ENCODE data around the gene SLC49A4. TPM values are rescaled to one million over a fixed set of nuclear protein-coding genes. Genes with fewer than 3 reads are reported as not detected.
A peak's percentile ranks its signal among the peaks of the same experiment; 100 is the strongest.

The SLC49A4 gene
- total RNA-seq, 1 donor from 2014 or later: 2.0 TPM

DNA sequence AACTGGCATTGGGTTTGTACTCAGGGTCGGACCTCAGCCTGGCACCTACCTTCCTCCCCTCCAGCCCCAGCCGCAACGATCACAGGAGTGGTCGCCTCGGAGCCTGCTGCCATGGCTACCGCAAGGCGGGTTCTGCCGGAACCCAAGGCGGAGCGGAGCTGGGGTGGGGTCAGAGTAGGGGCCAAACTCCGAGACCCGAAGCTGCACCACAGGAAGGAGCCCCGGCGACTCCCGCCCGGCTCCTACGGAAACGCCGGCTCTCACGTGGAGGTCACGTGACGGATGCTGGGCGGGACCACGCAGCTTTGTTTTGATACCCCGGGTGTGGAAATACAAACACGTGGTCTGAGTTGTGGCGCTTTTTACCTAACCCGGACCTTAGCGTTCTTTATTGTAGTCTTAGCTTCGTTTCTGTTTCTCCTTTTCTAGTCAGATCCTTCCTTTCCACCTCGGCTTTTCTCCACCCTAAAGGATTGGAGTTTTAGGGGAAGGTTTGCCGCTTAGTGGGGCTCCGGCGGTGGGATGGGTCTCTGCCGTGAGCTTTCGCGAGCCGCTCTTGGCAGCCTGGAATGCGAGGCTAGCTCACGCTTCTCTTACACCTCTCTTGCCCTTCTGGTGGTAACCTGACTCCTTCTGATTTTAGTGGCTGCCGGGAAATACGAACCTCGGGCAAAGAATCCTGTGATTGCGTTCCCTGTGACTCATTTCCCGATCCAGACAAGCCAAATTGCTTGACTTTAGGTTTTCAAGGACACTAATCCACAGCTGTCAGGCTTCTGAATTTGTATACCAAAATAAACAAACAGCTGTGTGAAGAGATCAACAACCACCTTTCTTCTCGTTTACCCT is 1.1 kb upstream of the SLC49A4 start, which contains the start of gene HSPBAP1:
HSPBAP1 (minus strand) TSS at position 264 of the 849 bp plus-strand sequence; CDS start at position 113, 151 bp downstream.
- peak within 1 kb of the TSS; percentile 77 for H3K27ac Mint-ChIP-seq
- intact Hi-C loops (cut with micrococcal nuclease): loop anchor here (5.0 to 10.0 kb wide), 6 partner anchors 111 to 1249 kb away; partner anchors contain the start of genes DTX3L, FAM162A, HACD2 and MIX23

DNA sequence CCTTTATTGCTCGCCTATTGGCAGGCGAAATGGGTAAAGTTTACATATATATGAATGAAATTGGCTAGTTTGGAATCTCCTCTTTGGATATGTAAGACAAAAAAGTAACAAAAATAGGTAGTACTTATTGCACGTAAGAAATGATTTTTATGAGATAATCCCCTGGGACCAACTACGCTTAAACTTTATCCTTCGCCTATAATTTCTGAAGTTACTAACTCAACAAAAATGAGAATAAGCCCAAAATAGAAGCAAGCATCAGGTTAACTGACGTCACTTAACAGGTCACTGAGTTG is 438 bp upstream of the SLC49A4 start:
- peaks cover 4% of the 10 kb centered on the region for H3K36me3 Mint-ChIP-seq (ENCODE audit: low read depth)
- peak overlapping the region; percentile 88 for H3K4me3 Mint-ChIP-seq (ENCODE audit: low read depth)
- H3K9me3 Mint-ChIP-seq: no peaks in the 10 kb centered on the region

More for the DNA sequence above, 1.1 kb upstream of the SLC49A4 start, which contains the start of gene HSPBAP1:
- Mint-ChIP-seq H3K4me3 (ENCODE audit: low read depth) (peak within 1 kb of the TSS; percentile 88), H3K4me1 (ENCODE audit: low read depth) (peaks cover 32% of the 10 kb centered on the region), H3K36me3 (ENCODE audit: low read depth) (peaks cover 4% of the 10 kb centered on the region), H3K9me3 (no peaks in the 10 kb centered on the region), H3K27me3 (ENCODE audit: low read depth) (peaks cover 3% of the 10 kb centered on the region)
- peak; percentile 87 for DNase-seq (ENCODE audit: low spot score)

DNA sequence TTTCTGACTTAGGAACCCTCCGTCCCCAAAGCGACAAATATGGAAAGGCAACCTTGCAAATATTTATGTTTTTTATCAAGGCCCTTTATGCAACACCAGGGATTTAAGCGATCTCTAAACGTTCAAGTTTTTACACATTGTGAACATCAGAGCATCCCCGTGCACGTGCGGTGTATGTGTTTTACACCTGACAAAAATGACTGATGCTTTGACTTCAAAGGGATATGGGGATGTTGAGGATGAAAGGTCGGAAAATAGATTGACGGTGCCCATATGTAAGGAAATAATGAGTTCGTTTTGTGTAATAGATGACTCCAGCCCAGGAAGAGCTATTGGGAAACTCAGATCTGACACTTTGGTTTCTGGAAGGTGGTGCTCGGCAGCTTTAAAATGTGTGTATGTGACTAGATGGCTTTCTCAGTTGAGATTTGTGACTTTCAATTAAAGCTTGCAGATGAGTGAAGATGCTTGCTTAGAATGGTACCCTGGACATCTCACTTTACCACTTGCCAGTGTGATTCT is 866 bp downstream of the SLC49A4 start:
- Mint-ChIP-seq H3K9me3 (no peaks in the 10 kb centered on the region), H3K36me3 (ENCODE audit: low read depth) (peaks cover 4% of the 10 kb centered on the region), H3K27ac (no peak overlapping the region), H3K4me3 (ENCODE audit: low read depth) (peak overlapping the region; percentile 76), H3K4me1 (ENCODE audit: low read depth) (peaks cover 31% of the 10 kb centered on the region), H3K27me3 (ENCODE audit: low read depth) (peaks cover 3% of the 10 kb centered on the region)
- DNase-seq (ENCODE audit: low spot score): no peak
- intact Hi-C loops (cut with micrococcal nuclease): loop anchor here (10.0 kb wide), 4 partner anchors 231 to 1251 kb away; partner anchors contain the start of genes DTX3L, HACD2, PARP9 and POLQ

More for the DNA sequence above, 438 bp upstream of the SLC49A4 start:
- peaks cover 32% of the 10 kb centered on the region for H3K4me1 Mint-ChIP-seq (ENCODE audit: low read depth)
- intact Hi-C loops (cut with micrococcal nuclease): loop anchor here (5.0 to 10.0 kb wide), 6 partner anchors 112 to 1250 kb away; partner anchors contain the start of genes DTX3L, FAM162A, HACD2 and MIX23
- H3K27ac Mint-ChIP-seq: peak overlapping the region; percentile 56
- H3K27me3 Mint-ChIP-seq (ENCODE audit: low read depth): peaks cover 3% of the 10 kb centered on the region
- no peak for DNase-seq (ENCODE audit: low spot score)

DNA sequence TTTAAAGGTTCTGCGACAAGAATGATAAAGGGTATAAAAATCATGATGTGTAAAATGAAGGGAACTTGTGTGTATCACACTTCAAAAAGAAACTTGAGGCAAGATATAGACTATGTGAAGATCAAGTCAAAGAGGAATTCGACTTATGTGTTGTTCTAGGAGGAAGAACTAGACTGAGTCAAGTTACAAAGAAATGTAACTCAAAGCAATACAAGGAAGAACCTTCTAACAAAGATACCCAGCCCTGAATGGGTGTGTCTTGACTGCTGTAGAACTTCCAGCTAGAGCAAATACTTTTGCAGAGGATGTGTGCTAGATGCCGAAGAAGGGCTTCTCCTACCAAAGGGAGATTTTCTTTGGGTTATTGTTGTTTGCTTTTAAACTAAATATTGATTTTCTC is 2.4 kb downstream of the SLC49A4 start:
- peak overlapping the region; percentile 52 for H3K4me3 Mint-ChIP-seq (ENCODE audit: low read depth)
- no peak overlapping the region for H3K27ac Mint-ChIP-seq

DNA sequence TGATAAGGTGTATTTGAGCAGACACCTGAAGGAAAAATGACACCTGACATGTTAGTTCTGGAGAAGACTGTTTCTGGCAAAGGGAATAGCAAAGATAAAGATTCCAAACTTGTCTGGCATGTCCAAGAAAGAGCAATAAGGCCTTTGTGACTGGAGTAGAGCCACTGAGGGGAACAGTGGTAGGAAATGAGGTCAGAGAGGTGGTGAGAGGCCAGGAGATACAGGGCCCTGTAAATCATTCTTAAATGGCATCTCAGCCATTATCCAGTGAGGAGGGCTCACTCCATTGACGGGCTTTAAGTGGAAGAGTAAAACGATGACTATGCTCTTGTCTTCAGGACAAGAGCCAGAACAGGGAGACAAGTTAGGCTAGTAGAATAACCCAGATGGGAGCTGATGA is 4.5 kb downstream of the SLC49A4 start:
- Mint-ChIP-seq H3K36me3 (ENCODE audit: low read depth) (peaks cover 4% of the 10 kb centered on the region), H3K4me3 (ENCODE audit: low read depth) (no peak overlapping the region), H3K27me3 (ENCODE audit: low read depth) (peaks cover 3% of the 10 kb centered on the region), H3K4me1 (ENCODE audit: low read depth) (peaks cover 21% of the 10 kb centered on the region), H3K27ac (no peak overlapping the region), H3K9me3 (no peaks in the 10 kb centered on the region)
- intact Hi-C loops (cut with micrococcal nuclease): loop anchor here (10.0 kb wide), 4 partner anchors 235 to 1255 kb away; partner anchors contain the start of genes DTX3L, HACD2, PARP9 and POLQ
- no peak for DNase-seq (ENCODE audit: low spot score)

More for the DNA sequence above, 2.4 kb downstream of the SLC49A4 start:
- intact Hi-C loops (cut with micrococcal nuclease): loop anchor here (10.0 kb wide), 4 partner anchors 232 to 1252 kb away; partner anchors contain the start of genes DTX3L, HACD2, PARP9 and POLQ
- Mint-ChIP-seq H3K9me3 (no peaks in the 10 kb centered on the region), H3K27me3 (ENCODE audit: low read depth) (peaks cover 3% of the 10 kb centered on the region), H3K4me1 (ENCODE audit: low read depth) (peaks cover 31% of the 10 kb centered on the region), H3K36me3 (ENCODE audit: low read depth) (peaks cover 4% of the 10 kb centered on the region)
- no peak for DNase-seq (ENCODE audit: low spot score)

DNA sequence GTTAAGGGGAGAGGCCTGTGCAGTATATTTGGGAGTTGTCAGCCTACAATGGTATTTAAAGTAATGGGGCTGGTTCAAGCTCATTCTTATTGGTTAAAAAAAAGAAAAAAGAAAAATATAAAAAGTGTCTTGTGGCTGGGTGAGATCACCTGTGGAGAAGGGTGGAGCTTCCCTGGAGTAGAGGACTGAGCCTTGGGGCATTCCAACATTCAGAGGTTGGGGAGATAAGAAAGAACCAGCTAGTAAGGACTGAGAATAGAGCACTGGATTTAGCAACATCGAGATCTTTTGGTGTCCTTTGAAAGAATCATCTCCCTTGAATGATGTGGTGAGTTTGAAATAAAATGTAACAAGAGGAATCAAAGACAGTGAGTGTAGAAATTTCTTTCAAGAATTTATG is 5.2 kb downstream of the SLC49A4 start:
- DNase-seq (ENCODE audit: low spot score): no peak
- Mint-ChIP-seq H3K27ac (no peak overlapping the region), H3K9me3 (no peaks in the 10 kb centered on the region), H3K27me3 (ENCODE audit: low read depth) (peaks cover 3% of the 10 kb centered on the region), H3K36me3 (ENCODE audit: low read depth) (peaks cover 4% of the 10 kb centered on the region), H3K4me1 (ENCODE audit: low read depth) (peaks cover 19% of the 10 kb centered on the region), H3K4me3 (ENCODE audit: low read depth) (no peak overlapping the region)
- intact Hi-C loops (cut with micrococcal nuclease): no loop called here

DNA sequence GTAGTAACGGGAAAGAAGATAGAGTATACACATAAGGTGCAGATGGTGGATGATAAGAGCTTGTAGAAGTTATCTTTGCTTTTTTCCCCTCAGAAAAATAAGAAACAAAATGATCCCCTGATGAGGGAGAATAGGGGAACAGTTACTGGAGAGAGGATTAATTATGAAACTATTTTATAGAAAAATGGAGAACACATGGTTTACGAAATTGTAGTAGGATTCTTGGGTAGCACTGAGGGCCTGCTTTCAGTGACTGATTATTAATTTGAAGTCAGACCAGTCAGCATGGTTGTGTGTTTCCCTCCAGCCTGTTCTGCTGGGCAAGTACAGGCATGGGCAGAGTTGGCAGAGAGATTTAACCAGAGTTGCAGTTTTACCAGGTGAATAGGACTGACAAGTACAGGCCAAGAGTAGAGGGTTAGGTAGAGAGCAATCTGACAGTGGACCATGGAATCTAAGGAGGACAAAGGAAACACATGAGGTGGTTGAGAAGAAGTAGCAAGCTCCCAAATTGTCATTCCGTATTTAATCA is 5.9 kb downstream of the SLC49A4 start:
- H3K9me3 Mint-ChIP-seq: no peaks in the 10 kb centered on the region
- peaks cover 4% of the 10 kb centered on the region for H3K36me3 Mint-ChIP-seq (ENCODE audit: low read depth)
- no peak overlapping the region for H3K4me3 Mint-ChIP-seq (ENCODE audit: low read depth)
- peaks cover 15% of the 10 kb centered on the region for H3K4me1 Mint-ChIP-seq (ENCODE audit: low read depth)
- peaks cover 3% of the 10 kb centered on the region for H3K27me3 Mint-ChIP-seq (ENCODE audit: low read depth)
- DNase-seq (ENCODE audit: low spot score): no peak
- intact Hi-C loops (cut with micrococcal nuclease): no loop called here
- H3K27ac Mint-ChIP-seq: no peak overlapping the region

DNA sequence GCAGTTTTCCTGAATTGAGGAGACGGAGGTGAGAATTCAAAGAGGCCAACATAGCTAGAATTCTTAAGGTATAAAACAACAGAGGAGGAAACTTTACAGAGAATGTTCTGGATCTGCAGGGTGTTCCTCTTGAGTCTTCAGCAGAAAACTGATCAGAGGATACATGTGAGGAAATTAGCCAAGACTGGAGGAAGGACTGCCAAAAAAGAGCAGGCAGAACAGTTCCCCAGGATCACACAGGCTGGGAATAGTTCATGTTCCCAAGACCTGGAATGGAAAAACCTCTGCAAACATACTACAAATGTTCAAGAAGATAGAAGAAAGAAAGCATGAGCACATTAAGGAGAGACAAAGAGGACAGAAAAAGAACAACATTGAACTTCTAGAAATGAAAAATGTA is 7.5 kb downstream of the SLC49A4 start:
- no peak overlapping the region for H3K4me3 Mint-ChIP-seq (ENCODE audit: low read depth)
- H3K9me3 Mint-ChIP-seq: no peaks in the 10 kb centered on the region
- peaks cover 2% of the 10 kb centered on the region for H3K4me1 Mint-ChIP-seq (ENCODE audit: low read depth)
- no peak overlapping the region for H3K27ac Mint-ChIP-seq
- intact Hi-C loops (cut with micrococcal nuclease): no loop called here
- H3K27me3 Mint-ChIP-seq (ENCODE audit: low read depth): no peaks in the 10 kb centered on the region
- no peak for DNase-seq (ENCODE audit: low spot score)
- no peaks in the 10 kb centered on the region for H3K36me3 Mint-ChIP-seq (ENCODE audit: low read depth)

DNA sequence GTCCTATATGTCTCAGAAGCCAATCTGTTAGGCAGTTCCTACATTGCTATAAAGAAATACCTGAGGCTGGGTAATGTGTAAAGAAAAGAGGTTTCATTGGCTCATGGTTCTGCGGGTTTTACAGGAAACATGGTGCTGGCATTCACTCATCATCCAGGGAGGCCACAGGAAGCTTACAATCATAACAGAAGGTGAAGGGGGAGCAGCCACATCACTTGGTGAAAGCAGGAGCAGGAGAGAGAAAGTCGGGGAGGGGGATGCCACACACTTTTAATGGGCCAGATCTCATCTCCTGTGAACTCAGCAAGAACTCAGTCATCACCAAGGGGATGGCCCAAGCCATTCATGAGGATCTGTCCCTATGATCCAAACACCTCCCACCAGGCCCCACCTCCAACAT is 9.1 kb downstream of the SLC49A4 start:
- Mint-ChIP-seq H3K4me1 (ENCODE audit: low read depth) (peaks cover 2% of the 10 kb centered on the region), H3K36me3 (ENCODE audit: low read depth) (peaks cover 5% of the 10 kb centered on the region), H3K27ac (no peak overlapping the region), H3K4me3 (ENCODE audit: low read depth) (no peak overlapping the region), H3K9me3 (no peaks in the 10 kb centered on the region), H3K27me3 (ENCODE audit: low read depth) (no peaks in the 10 kb centered on the region)
- intact Hi-C loops (cut with micrococcal nuclease): no loop called here
- DNase-seq (ENCODE audit: low spot score): no peak

DNA sequence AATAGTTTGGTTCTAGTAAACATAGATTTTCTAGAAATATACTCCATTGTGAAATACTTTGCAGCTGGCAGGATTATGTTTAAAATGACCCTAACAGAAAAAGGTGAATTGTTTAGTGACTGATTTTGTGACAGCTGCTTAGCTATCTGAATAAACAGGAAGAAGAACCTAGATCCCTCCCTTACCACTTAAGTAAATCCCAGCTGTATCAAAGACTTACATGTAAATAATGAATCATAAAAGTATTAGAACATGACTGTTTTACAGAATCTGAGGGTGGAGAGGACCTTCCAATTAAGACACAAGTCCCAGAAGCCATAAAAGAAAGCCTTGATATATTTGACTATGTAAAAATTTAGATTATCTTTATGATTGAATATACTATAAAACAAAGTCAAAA is 15.9 kb downstream of the SLC49A4 start:
- no peak for DNase-seq (ENCODE audit: low spot score)
- H3K9me3 Mint-ChIP-seq: no peaks in the 10 kb centered on the region

DNA sequence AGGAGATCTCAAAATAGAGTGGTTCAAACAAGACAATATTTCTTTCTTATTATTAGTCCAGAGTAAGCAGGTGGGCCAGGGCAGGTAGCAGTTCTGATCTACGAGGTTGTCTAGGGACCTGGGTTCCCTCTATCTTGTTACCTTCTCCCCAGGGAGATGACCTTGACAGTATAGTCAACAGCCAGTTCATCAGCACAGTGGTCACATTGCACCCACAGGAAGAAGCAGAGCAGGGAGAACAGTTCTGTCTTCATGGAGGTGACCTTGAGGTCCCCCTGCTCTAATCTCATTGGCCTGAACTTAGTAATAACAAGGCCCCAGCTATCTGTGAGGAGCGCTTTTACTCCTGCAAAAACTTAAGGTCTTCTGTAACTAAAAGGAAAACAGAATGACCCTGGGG is 21.7 kb downstream of the SLC49A4 start:
- H3K4me3 Mint-ChIP-seq (ENCODE audit: low read depth): no peak overlapping the region

More for the DNA sequence above, 15.9 kb downstream of the SLC49A4 start:
- intact Hi-C loops (cut with micrococcal nuclease): no loop called here
- no peak overlapping the region for H3K4me3 Mint-ChIP-seq (ENCODE audit: low read depth)
- no peaks in the 10 kb centered on the region for H3K4me1 Mint-ChIP-seq (ENCODE audit: low read depth)
- peaks cover 5% of the 10 kb centered on the region for H3K36me3 Mint-ChIP-seq (ENCODE audit: low read depth)
- H3K27ac Mint-ChIP-seq: no peak overlapping the region
- H3K27me3 Mint-ChIP-seq (ENCODE audit: low read depth): no peaks in the 10 kb centered on the region

DNA sequence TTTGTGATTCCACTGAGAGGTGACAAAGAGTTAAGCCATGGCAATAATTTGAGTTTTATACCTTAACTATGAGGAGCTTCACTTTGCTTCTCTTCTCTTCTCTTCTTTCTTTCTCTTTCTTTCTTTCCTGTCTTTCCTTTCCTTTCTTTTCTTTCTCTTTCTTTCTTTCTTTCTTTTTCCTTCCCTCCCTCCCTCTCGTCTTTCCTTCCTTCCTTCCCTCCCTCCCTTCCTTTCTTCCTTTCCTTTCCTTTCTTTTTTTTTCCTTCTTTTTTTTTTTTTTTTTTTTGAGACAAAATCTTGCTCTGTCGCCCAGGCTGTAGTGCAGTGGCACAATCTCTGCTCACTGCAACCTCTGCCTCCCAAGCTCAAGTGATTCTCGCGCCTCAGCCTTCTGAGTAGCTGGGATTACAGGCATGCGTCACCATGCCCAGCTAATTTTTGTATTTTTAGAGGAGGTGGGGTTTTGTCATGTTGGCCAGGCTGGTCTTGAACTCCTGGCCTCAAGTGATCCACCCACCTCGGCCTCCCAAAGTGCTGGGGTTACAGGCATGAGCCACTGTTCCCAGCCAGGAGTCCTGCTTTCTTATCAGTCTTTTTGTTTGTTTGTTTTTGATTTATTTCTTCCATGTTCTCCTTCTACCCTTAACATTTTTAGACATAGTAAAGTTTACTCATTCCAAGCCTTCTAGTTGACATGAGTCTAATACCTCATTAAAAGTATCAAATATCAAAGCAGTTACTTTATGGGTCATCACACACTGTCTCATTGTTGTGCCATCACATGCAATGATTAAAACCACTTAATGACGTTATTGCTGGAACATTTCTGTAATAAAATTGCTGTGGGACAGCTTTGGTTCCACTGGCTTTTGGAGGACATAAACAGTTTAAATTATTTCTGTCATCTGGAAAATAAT is 29.9 kb downstream of the SLC49A4 start:
- intact Hi-C loops (cut with micrococcal nuclease): no loop called here
- no peak overlapping the region for H3K4me3 Mint-ChIP-seq (ENCODE audit: low read depth)
- no peaks in the 10 kb centered on the region for H3K36me3 Mint-ChIP-seq (ENCODE audit: low read depth)
- H3K27me3 Mint-ChIP-seq (ENCODE audit: low read depth): no peaks in the 10 kb centered on the region
- H3K27ac Mint-ChIP-seq: no peak overlapping the region
- H3K9me3 Mint-ChIP-seq: no peaks in the 10 kb centered on the region
- no peak for DNase-seq (ENCODE audit: low spot score)
- H3K4me1 Mint-ChIP-seq (ENCODE audit: low read depth): no peaks in the 10 kb centered on the region

More for the DNA sequence above, 21.7 kb downstream of the SLC49A4 start:
- H3K4me1 Mint-ChIP-seq (ENCODE audit: low read depth): no peaks in the 10 kb centered on the region
- DNase-seq (ENCODE audit: low spot score): no peak
- no peak overlapping the region for H3K27ac Mint-ChIP-seq
- H3K36me3 Mint-ChIP-seq (ENCODE audit: low read depth): no peaks in the 10 kb centered on the region
- H3K27me3 Mint-ChIP-seq (ENCODE audit: low read depth): no peaks in the 10 kb centered on the region
- intact Hi-C loops (cut with micrococcal nuclease): no loop called here
- no peaks in the 10 kb centered on the region for H3K9me3 Mint-ChIP-seq

Data from activated T-helper 2 cell treated with anti-CD3 and anti-CD28 coated beads, Interferon-gamma antibody, Interleukin-2, Interleukin-4, amounts not matched to agents 10 μg/mL and 5 μg/mL and 100 μg/mL, durations not matched to agents 14 hours and 24 hours and 36 hours (primary cell).